GM12872 (cell line): ENCODE data around the gene SEC23B.

ENCODE experiments used
- CTCF ChIP-seq: IDR thresholded peaks from 3 replicates; pipeline ENCODE4 v1.5.1; 2011; ENCODE audit warnings: low read depth, mild to moderate bottlenecking, low read length, moderate library complexity; ENCODE audit not compliant: insufficient read depth

Gene SEC23B

GRCh38 chr20:18481596-18481995, 26.1 kb upstream of the SEC23B start:
- no peak for TF ChIP-seq CTCF

DNA sequence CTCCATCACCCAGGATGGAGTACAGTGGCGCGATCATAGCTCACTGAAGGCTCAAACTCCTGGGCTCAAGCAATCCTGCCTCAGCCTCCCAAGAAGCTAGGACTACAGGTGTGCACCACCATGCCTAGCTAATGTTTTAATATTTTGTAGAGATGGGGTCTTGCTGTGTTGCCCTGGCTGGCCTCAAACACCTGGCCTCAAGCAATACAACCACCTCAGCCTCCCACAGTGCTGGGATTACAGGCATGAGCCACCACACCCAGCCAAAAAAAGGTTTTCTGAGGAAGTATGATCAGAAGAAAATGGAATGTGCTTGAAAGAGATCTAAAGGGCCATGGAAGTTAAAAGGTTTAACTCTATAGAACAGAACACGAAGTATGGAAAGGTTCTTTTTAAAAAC, 19.4 kb upstream of the SEC23B start:
- no peak for TF ChIP-seq CTCF

GRCh38 chr20:18496042-18496441, 11.7 kb upstream of the SEC23B start:
- no peak for TF ChIP-seq CTCF

GRCh38 chr20:18496740-18497592, 10.8 kb upstream of the SEC23B start, which contains the start of gene RBBP9:
RBBP9 (minus strand) TSS chr20:18497225; CDS start chr20:18497167, 58 bp downstream.
- TF ChIP-seq CTCF, result no peak

DNA sequence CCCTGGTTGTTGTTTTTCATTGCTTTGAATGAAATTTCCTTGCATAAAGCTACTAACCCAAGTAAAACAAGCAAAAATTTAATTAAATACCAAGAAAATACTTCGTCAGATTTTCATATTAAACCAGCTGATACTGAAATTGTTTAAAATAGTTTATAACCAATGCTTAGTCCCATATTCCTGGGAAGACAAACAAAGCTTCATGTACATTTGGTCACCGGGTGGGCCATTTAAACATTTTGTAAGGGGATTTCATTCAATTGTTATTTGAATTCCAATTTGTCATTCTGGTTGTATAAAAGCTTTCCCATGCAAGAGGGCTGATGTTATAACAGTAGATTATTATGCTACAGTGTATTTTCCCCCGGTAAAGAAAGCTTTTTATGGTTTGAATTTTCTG, 10.1 kb upstream of the SEC23B start:
- TF ChIP-seq CTCF, result no peak

DNA sequence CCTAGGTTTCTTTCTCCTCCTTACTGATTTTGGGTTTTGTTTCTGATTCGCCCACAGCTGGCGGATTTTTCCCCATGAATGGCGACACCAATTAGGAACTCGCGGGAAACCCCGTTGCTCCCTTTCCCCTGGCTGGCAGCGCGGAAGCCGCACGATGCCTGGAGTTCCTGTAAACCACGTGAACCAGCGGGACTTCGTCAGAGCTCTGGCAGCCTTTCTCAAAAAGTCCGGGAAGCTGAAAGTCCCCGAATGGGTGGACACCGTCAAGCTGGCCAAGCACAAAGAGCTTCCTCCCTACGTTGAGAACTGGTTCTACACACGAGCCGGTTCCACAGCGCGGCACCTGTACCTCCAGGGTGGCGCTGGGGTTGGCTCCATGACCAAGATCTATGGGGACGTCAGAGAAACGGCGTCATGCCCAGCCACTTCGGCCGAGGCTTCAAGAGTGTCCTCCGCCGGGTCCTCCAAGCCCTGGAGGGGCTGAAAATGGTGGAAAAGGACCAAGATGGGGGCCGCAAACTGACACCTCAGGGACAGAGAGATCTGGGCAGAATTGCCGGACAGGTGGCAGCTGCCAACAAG, 3.2 kb upstream of the SEC23B start:
- no peak for TF ChIP-seq CTCF

- no peak for TF ChIP-seq CTCF
These were observed 996 bp upstream of the SEC23B start for GRCh38 chr20:18506744-18507143.
